GM19324 (cell line): ENCODE results near the gene SECTM1.

Source experiments
- ATAC-seq: cut with Tn5 transposase; IDR thresholded peaks from one replicate; pipeline ENCODE4 v1.9.1; 2021; ENCODE audit warnings: mild to moderate bottlenecking, moderate library complexity; ENCODE audit not compliant: unreplicated experiment, low FRiP score

Gene SECTM1

GRCh38 chr17:82283208-82283749, 50.3 kb downstream of the SECTM1 start:
- no peak for ATAC-seq

GRCh38 chr17:82282239-82283207, 51.0 kb downstream of the SECTM1 start:
- ATAC-seq = no peak

- ATAC-seq = no peak
Measured at GRCh38 chr17:82281502-82282238, 51.9 kb downstream of the SECTM1 start.

- no peak for ATAC-seq
Measured at GRCh38 chr17:82281076-82281475, 52.5 kb downstream of the SECTM1 start.

- ATAC-seq = no peak
Measured at GRCh38 chr17:82280537-82280936, 53.0 kb downstream of the SECTM1 start.

GRCh38 chr17:82278786-82279391, 54.7 kb downstream of the SECTM1 start:
- no peak for ATAC-seq

GRCh38 chr17:82278308-82278707, 55.3 kb downstream of the SECTM1 start:
- ATAC-seq = no peak

- no peak for ATAC-seq
Measured at GRCh38 chr17:82277851-82278250, 55.7 kb downstream of the SECTM1 start.

- ATAC-seq = no peak
Measured at GRCh38 chr17:82276938-82277337, 56.6 kb downstream of the SECTM1 start.

GRCh38 chr17:82275326-82275725, 58.2 kb downstream of the SECTM1 start:
- no peak for ATAC-seq

- ATAC-seq = no peak
Measured at GRCh38 chr17:82274134-82275020, 59.2 kb downstream of the SECTM1 start.

GRCh38 chr17:82273327-82274133, 60.0 kb downstream of the SECTM1 start, which contains the start of gene CSNK1D:
Gene CSNK1D (minus strand): TSS chr17:82273700. CDS start chr17:82273381, 319 bp downstream.
- peak; percentile 80 for ATAC-seq

GRCh38 chr17:82272495-82273326, 60.9 kb downstream of the SECTM1 start:
- no peak for ATAC-seq

GRCh38 chr17:82271401-82271800, 62.2 kb downstream of the SECTM1 start:
- ATAC-seq = no peak
